ENCODE results near the gene SKOR1. TPM values are rescaled to one million over a fixed set of nuclear protein-coding genes. Genes with fewer than 3 reads are reported as not detected.

The SKOR1 gene
- polyA plus RNA-seq, 1 donor = 0.47 TPM

DNA sequence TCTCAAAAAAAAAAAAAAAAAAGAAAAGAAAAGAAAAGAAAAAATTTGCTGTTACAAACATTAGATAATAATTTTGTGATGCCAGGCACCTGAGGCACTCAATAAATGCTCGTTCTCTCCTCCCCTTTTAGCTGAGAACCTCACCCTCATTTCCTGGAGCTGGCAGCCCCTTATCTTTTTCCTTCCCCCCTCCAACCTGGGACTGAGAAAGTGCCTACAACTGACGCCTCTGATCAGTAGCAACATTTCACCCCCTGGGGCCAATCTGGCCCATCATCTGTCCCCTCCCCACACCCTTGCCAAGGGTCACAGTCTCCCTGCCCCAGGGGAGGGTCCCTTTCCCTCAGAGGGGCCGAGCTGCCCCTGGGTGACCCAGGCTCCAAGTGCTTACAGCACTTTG is 27.1 kb downstream of the SKOR1 start:
- DNase-seq (ENCODE audit: low read depth) = no peak

DNA sequence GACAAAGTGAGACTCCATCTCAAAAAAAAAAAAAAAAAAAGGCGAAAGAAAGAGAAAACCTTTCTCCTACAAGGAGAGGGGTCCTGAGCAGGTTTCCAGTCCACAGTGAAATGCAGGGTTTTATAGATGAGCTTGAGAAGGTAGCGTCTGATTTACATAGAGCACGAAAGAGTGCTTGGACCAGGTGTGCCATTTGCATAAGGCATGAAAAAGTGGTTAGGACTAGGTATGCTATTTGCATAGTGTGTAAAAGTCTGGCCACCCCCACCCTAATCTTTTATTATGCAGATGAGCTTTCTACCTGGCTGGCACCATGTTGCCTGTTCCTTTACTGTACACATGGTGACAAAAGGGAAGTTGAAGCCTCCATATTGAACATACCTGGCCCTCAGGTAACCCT is 28.1 kb downstream of the SKOR1 start:
- no peak for DNase-seq (ENCODE audit: low read depth)

- DNase-seq (ENCODE audit: low read depth) = no peak
Observed at GRCh38 chr15:67854358-67854757, 29.0 kb downstream of the SKOR1 start.

GRCh38 chr15:67855842-67856241 is 30.5 kb downstream of the SKOR1 start:
- DNase-seq (ENCODE audit: low read depth) = no peak

- no peak for DNase-seq (ENCODE audit: low read depth)
Observed at GRCh38 chr15:67857220-67857619, 31.9 kb downstream of the SKOR1 start.

- no peak for DNase-seq (ENCODE audit: low read depth)
Observed at GRCh38 chr15:67859331-67859946, 34.1 kb downstream of the SKOR1 start.

DNA sequence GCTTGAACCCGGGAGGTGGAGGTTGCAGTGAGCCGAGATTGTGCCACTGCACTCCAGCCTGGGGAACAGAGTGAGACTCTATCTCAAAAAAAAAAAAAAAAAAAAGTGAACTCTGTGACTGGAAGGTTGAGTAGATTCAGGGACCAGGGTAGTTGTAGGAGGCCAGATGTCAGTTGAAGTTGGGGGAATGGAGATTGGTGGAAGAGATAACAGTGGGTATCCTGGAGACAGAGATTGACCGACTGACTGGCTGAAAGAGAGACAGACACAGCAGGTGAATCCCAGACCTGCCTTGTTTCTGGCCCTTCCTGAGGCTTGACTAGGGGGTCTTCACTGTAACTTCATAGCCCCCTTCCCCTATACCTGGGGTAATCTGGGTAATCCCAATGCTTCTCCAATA is 36.7 kb downstream of the SKOR1 start:
- no peak for DNase-seq (ENCODE audit: low read depth)

DNA sequence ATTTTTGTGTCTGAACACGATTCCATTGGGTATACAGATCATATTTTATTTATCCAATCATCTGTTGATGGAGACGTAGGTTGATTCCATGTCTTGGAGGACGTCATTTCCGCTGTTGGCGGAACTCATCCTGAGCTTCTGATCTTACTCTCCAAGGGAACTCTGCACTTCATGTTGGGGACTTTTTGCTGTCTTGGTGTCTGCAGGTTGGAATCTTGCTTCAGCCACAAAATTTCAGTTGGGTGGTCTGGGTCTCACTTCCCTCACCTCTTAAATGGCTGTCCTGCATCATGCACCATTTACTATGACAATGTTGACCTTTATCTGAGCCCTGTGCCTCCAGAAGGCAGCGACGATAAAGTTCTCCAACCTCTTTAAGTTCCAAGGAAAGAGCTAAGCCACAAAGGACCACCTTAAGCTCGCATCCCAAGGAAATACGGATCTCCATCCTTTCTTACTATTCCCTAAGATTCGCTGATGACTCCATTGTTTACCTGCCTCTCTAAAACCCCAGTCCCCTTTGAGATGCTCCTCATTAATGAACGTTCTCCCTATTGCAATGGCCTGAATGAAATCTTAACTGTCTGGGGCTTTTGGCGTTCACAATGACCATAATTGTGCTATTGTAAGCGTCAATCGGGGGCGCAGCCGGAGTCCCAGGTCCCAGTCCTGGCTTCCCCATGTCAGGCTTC is 37.6 kb downstream of the SKOR1 start:
- DNase-seq (ENCODE audit: low read depth) = no peak

- no peak for DNase-seq (ENCODE audit: low read depth)
Observed at GRCh38 chr15:67863442-67863987, 38.2 kb downstream of the SKOR1 start.

- no peak for DNase-seq (ENCODE audit: low read depth)
Observed at GRCh38 chr15:67865331-67865730, 40.0 kb downstream of the SKOR1 start.

DNA sequence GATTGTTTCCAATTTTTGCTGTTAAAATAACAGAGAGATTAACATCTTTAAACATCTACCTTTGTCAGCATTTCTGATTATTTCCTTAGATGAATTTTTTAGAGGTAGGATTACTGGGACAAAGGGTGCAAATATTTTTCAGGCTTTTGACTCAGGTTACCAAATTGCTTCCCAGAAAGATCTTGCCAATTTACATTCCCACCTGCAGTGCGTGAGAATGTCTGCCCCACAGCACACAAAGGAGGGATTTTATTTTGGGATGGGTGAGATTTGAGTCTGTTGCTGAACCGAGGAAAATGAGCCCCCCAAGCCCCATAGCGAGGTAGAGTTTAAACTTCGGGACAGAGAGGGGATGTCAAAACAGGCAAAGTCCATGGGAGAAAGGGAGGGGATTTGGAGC is 40.5 kb downstream of the SKOR1 start:
- no peak for DNase-seq (ENCODE audit: low read depth)

DNA sequence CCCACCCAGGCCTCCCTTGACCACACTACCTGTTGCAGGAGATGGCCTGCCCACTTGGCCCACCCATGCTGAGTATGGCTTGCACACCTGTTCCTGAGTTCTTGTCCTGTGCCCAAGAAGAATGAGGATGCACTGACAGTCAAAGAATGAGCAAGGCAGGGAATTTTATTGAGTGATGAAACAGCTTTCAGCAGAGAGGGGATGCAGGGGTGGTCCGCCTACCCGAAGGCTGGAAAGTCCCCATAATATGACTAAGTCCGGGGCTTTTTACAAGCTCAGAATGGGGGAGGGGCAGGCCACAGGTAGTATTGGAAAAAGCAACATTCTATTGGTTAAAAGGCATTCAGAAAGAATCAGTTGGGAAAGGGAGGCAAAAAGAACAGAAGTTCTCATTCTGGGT is 44.4 kb downstream of the SKOR1 start:
- no peak for DNase-seq (ENCODE audit: low read depth)

DNA sequence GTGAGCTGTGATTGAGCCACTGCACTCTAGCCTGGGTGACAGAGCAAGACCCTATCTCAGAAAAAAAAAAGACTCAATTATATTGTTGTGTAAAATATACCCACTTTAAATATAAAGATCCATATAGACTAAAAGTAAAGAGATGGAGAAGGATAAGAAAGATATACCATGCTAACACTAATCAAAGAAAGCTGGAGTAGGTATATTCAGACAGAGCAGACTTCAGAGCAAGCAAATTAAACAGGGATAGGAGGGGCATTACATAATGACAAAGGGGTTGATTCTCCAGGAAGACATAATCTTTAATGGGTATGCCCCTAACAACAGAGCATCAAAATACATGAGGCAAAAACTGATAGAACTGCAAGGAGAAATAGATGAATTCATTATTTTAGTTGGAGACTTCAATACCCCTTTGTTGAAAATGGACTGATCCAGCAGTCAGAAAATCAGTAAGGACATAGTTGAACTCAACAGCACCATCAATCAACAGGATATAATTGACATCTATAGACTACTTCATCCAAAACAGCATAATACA is 45.6 kb downstream of the SKOR1 start:
- DNase-seq (ENCODE audit: low read depth) = no peak

DNA sequence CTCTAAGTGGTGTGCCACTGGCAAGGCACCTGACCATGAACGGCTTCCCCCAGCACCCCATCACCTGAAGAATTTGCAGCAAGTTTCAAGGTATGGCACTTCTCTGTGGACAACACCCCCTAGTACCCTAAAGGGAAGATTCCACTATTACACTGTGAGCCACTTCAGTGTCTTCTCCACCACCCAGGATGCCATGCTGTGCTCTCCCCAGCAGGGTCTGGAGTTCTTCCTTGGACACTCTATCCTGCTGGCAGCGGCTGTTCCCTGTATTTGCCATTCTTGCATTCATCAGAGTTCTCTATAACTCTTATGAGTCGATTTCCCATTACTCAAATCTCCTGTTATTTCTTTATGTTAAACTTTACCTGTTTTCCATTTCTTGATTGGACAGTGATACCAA is 48.5 kb downstream of the SKOR1 start:
- DNase-seq (ENCODE audit: low read depth) = no peak

DNA sequence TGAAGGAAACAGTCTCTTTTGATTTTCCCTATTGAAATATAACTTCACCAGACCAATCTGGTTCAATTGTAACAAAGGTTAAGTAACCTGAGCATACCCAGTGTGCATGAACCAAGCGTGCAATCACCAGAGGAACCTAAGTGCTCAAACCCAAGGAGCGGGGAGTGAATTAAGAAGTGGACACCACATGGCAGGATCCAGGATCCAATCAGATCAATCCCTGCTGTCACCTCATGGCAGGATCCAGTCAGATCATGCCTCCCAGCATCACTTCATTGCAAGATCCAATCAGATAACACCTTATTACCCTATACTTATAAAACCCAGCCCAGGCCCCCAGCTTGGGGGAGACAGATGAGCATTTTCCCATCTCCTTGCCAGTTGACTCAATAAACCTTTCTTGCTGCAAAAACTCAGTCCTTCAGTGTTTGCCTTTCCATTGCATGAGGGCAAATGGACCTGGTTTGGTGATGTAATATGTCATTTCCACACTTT is 53.5 kb downstream of the SKOR1 start:
- DNase-seq (ENCODE audit: low read depth) = no peak

GRCh38 chr15:67879440-67880129 is 54.3 kb downstream of the SKOR1 start:
- no peak for DNase-seq (ENCODE audit: low read depth)

DNA sequence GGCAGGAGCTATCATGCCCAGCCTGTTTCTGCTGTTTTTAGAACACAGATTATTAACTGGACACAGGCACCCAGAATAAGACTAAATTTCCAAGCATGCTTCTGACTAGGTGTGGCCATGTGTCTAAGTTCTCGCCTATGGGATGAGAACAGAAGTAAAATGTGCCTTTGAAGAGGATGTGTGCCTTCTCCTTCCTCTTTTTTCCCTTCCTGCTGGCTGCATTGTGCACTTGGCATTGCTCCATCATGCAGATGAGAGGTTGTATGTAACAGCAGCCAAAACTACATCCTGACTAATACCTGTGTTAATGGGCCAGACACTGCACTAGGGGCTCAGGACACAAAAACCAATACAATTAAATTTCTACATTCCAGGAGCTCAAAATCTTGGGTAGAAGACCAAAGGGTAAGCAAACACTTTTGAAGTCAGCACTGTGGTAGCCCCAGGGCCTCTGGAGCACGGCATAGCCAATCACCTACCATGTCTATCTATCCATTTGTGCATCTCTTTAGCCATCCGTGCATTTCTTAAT is 55.4 kb downstream of the SKOR1 start:
- no peak for DNase-seq (ENCODE audit: low read depth)

GRCh38 chr15:67882487-67883233 is 57.4 kb downstream of the SKOR1 start:
- DNase-seq (ENCODE audit: low read depth) = no peak

- DNase-seq (ENCODE audit: low read depth) = no peak
Observed at GRCh38 chr15:67883234-67883773, 58.0 kb downstream of the SKOR1 start.

GRCh38 chr15:67884009-67884408 is 58.7 kb downstream of the SKOR1 start:
- DNase-seq (ENCODE audit: low read depth) = no peak
